ENCODE data around the gene TRAF3.

Gene TRAF3

DNA sequence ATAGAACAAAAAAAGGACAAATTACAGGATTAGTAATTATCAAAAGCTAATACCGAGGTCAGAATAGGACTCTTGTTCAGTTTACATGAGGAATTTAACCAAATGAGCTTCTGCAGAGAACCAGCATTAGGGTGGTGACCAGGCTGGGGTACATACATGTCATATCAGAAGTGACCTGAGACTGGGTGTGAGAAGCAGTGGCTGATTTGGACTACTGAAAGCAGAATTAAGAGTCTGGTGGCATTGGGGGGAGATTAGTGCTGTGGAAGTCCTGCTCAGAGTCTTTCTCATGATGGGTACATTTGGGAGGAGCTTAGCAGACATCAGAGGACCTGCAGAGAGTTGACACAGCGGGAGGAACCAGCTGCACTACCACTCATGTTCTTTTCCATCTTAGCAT, 21.7 kb downstream of the TRAF3 start:
- TF ChIP-seq TAF1 (IDR thresholded peaks at IDR 0.05; ENCODE audit: borderline replicate concordance, insufficient read depth, low read length) (no peak), SIN3A (IDR thresholded peaks at IDR 0.05; ENCODE audit: borderline replicate concordance, insufficient read depth, low read length) (no peak), POLR2AphosphoS5 (IDR thresholded peaks at IDR 0.05; ENCODE audit: low read depth, low read length) (no peak), FOXP2 (optimal IDR thresholded peaks at IDR 0.05; ENCODE audit: borderline replicate concordance, extremely low read depth, extremely low read length, insufficient read depth) (no peak)
- TF ChIP-seq, protein P1, sequence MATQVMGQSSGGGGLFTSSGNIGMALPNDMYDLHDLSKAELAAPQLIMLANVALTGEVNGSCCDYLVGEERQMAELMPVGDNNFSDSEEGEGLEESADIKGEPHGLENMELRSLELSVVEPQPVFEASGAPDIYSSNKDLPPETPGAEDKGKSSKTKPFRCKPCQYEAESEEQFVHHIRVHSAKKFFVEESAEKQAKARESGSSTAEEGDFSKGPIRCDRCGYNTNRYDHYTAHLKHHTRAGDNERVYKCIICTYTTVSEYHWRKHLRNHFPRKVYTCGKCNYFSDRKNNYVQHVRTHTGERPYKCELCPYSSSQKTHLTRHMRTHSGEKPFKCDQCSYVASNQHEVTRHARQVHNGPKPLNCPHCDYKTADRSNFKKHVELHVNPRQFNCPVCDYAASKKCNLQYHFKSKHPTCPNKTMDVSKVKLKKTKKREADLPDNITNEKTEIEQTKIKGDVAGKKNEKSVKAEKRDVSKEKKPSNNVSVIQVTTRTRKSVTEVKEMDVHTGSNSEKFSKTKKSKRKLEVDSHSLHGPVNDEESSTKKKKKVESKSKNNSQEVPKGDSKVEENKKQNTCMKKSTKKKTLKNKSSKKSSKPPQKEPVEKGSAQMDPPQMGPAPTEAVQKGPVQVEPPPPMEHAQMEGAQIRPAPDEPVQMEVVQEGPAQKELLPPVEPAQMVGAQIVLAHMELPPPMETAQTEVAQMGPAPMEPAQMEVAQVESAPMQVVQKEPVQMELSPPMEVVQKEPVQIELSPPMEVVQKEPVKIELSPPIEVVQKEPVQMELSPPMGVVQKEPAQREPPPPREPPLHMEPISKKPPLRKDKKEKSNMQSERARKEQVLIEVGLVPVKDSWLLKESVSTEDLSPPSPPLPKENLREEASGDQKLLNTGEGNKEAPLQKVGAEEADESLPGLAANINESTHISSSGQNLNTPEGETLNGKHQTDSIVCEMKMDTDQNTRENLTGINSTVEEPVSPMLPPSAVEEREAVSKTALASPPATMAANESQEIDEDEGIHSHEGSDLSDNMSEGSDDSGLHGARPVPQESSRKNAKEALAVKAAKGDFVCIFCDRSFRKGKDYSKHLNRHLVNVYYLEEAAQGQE (IDR thresholded peaks at IDR 0.05; ENCODE audit: insufficient read depth in 1 of 2, low read depth in 2 of 2, low read length in 2 of 2), result no peak

DNA sequence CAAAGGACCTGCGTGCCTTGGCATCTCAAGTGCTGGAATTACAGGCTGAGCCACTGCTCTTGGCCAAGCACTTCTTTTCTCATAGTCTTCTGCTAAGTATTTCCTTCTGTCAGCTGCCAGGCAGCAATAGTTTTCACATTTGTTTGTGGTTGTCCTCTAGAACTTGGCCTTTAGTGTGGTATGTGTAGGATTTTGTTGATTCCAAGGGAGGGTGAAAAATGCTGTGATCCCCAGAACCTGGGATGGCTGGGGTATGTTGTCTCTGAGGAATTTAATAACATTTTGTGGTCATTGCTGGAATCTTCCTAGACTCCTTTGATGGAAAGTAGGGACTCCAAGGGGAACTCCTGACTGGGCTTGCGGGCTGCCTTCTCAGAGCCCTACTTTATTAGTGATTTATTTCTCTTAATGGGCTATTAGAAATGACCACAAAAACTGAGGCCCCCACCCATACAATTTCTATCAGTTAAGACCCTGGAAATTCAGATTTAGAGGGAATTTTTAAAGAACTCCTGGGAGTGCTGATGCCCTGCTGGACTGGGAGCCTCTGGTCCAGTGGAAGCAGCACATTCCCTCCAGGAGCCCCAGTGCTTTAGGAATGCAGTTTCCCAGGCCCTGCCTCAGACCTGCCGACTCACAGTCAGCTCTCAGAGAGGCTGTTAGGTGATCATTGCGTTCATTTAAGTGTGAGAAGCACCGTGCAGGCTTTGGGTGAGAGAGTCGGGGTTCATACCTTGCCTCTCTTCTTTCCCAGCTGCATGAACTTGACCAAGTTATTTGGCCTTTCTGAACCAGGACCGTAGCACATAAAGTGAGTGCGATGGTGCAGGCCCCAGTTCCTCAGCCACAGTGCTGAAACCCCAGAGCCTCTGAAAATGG, 22.7 kb downstream of the TRAF3 start:
- TF ChIP-seq POLR2AphosphoS5 (IDR thresholded peaks at IDR 0.05; ENCODE audit: low read depth, low read length), result no peak

DNA sequence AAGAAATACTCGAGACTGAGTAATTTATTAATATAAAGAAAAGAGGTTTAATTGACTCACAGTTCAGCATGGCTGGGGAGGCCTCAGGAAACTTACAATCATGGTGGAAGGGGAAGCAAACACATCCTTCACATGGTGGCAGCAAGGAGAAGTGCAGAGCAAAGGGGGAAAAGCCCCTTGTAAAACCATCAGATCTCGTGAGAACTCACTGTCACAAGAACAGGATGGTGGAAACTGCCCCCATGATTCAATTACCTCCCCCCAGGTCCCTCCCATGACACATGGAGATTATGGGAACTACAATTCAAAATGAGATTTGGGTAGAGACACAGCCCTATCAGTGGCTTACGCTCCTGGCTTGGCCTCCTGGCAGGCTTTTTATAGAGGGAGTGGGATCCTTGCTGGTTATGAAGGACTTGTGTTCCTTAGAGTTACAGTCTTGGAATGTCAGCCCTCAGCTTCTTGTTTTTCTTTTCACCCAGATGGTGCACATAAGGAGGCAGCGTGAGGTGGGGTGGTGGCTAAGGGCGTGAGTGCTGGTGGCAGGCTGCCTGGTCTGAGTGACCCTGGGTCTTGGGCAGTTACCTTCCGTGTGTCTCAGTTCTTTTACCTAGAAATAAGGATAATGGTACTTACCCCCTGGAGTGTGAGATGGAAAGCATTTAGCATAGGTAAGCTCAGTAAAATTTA, 25.7 kb downstream of the TRAF3 start:
- TF ChIP-seq POLR2AphosphoS5 (IDR thresholded peaks at IDR 0.05; ENCODE audit: low read depth, low read length) (no peak), SIN3A (IDR thresholded peaks at IDR 0.05; ENCODE audit: borderline replicate concordance, insufficient read depth, low read length) (no peak), FOXP2 (optimal IDR thresholded peaks at IDR 0.05; ENCODE audit: borderline replicate concordance, extremely low read depth, extremely low read length, insufficient read depth) (no peak), TAF1 (IDR thresholded peaks at IDR 0.05; ENCODE audit: borderline replicate concordance, insufficient read depth, low read length) (no peak)
- TF ChIP-seq, protein P1 (IDR thresholded peaks at IDR 0.05; ENCODE audit: insufficient read depth in 1 of 2, low read depth in 2 of 2, low read length in 2 of 2), result no peak

DNA sequence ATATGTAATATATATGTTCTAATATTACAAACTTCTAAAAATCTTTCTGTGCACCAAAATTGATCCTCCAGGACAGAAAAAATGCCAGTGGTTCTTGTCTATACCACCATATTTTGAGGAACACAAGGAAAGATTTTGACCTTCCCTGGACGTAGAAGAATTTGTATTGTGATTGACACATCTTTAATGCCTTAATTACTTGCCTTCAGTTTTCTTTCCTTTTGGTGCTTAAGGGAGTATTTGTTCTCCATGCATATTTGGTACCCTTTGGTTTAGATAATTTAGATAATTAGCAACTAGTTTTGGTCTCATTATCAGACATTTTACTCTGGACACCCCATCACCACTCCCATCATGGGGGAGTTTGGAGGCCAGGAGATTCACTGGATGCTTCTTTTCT, 27.6 kb downstream of the TRAF3 start:
- TF ChIP-seq SIN3A (IDR thresholded peaks at IDR 0.05; ENCODE audit: borderline replicate concordance, insufficient read depth, low read length) (no peak), FOXP2 (optimal IDR thresholded peaks at IDR 0.05; ENCODE audit: borderline replicate concordance, extremely low read depth, extremely low read length, insufficient read depth) (no peak), TAF1 (IDR thresholded peaks at IDR 0.05; ENCODE audit: borderline replicate concordance, insufficient read depth, low read length) (no peak), POLR2AphosphoS5 (IDR thresholded peaks at IDR 0.05; ENCODE audit: low read depth, low read length) (no peak)
- TF ChIP-seq, protein P1 (IDR thresholded peaks at IDR 0.05; ENCODE audit: insufficient read depth in 1 of 2, low read depth in 2 of 2, low read length in 2 of 2), result no peak

DNA sequence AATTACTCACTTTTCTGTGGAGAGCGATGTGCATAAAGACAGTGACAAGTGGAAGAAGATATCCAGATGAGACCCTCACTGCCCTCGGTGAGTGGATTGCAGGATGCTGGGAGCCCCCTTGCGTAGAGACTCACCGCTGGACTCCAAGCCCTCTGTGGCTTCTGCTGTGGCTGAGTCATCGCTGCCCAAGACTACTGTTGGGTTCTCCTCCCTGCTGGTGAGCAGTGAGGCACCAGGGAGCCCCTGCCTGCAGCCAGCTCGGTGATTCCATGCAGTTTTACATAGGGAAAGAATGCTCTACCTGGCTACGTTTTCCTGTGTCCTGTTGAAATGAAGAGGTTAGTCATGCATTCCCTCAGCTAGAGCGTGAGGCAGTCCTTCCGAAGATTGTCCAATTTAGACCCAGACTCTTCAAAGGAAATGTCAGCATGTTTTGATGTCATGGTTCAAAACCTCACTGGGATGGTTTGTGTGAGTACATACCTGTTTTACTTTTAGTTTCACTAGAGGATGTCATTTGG, 28.2 kb downstream of the TRAF3 start:
- no peak for TF ChIP-seq TAF1 (IDR thresholded peaks at IDR 0.05; ENCODE audit: borderline replicate concordance, insufficient read depth, low read length)
- no peak for TF ChIP-seq FOXP2 (optimal IDR thresholded peaks at IDR 0.05; ENCODE audit: borderline replicate concordance, extremely low read depth, extremely low read length, insufficient read depth)

DNA sequence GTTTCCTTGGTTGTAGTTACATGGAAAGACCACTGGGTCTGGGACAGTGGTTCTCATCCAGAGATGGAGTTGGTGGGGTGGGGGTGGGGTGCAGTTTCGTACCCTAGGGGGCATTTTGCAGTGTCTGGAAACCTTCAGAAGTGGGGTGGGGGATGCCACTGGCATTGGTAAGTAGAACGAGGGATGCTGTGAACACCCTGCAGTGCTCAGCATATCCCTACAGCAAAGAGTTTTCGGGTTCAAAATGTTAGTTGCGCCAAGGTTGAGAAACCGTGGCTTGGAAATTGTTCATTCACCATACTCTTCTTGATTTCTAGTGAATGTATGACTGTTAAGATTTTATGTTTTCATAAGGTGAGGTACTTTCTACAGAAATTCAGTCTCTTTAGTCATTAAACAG, 28.7 kb downstream of the TRAF3 start:
- TF ChIP-seq POLR2AphosphoS5 (IDR thresholded peaks at IDR 0.05; ENCODE audit: low read depth, low read length) (no peak), SIN3A (IDR thresholded peaks at IDR 0.05; ENCODE audit: borderline replicate concordance, insufficient read depth, low read length) (no peak), TAF1 (IDR thresholded peaks at IDR 0.05; ENCODE audit: borderline replicate concordance, insufficient read depth, low read length) (no peak), FOXP2 (optimal IDR thresholded peaks at IDR 0.05; ENCODE audit: borderline replicate concordance, extremely low read depth, extremely low read length, insufficient read depth) (no peak)
- TF ChIP-seq, protein P1 (IDR thresholded peaks at IDR 0.05; ENCODE audit: insufficient read depth in 1 of 2, low read depth in 2 of 2, low read length in 2 of 2), result no peak
